Loucy (cell line): Measurements from ENCODE around the gene BCAN.

Source experiments
- EZH2phosphoT487 ChIP-seq: fragments of 200-600 bp; IDR thresholded peaks from 2 replicates; pipeline ENCODE4 v1.6.1; 2018; ENCODE audit warnings: antibody characterized with exemption, mild to moderate bottlenecking, moderate library complexity, borderline replicate concordance
- TF ChIP-seq, protein P1 (sequence below): fragments of 200-600 bp; sonication (generic); conservative IDR thresholded peaks from 2 replicates; pipeline ENCODE4 v1.5.1; 2014; ENCODE audit warnings: mild to moderate bottlenecking, antibody characterized with exemption, low read length

DNA sequence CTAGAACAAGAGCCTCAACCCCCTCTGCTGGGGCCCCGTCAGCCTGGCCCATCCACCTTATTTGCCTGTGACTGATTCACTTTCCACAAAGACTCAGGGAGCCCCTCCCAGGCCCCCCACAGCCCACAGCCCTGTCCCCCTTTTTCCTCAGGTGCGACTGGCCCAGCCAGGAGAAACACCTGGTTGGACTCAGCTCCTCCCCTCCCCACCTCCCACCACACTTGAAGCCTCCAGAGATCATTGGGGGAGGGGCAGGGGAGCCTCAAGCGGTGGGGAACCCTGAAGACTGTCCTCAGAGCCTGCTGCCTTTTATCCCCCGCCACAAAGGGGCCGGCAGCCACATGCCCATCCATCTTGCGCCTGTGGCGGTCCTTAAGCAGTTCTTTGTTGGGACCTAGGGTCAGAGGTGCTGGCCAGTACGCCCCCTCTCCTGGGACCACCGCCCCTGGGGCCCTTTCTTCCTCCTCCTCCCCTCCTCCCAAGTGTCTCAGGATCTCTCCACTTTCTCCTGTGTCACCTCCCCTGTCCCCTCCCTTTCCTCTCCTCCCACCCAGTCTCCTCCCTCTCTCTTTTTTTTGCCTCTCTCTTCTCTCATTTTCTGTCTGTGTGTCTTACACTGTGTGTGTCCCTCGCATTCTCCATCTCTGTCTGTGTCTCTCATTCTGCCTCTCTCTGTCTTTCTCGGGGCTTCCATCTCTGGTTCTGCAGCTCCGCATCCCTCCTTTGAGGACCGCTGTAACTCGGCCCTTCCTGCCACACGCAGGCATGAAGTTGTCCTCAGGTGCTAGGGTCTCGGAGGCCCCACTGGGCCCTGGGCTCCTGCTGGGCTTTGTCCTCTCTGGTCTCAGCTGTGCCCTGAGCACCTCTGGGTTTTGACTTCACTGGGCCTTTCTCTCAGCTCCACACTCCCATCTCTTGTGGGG lies 51.3 kb downstream of the BCAN start:
- TF ChIP-seq, protein P1, sequence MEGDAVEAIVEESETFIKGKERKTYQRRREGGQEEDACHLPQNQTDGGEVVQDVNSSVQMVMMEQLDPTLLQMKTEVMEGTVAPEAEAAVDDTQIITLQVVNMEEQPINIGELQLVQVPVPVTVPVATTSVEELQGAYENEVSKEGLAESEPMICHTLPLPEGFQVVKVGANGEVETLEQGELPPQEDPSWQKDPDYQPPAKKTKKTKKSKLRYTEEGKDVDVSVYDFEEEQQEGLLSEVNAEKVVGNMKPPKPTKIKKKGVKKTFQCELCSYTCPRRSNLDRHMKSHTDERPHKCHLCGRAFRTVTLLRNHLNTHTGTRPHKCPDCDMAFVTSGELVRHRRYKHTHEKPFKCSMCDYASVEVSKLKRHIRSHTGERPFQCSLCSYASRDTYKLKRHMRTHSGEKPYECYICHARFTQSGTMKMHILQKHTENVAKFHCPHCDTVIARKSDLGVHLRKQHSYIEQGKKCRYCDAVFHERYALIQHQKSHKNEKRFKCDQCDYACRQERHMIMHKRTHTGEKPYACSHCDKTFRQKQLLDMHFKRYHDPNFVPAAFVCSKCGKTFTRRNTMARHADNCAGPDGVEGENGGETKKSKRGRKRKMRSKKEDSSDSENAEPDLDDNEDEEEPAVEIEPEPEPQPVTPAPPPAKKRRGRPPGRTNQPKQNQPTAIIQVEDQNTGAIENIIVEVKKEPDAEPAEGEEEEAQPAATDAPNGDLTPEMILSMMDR: no peak
- no peak for TF ChIP-seq EZH2phosphoT487
